Type B pancreatic cell (in vitro differentiated cells): ENCODE measurements around the gene HLA-DRB1. TPM values are rescaled to one million over a fixed set of nuclear protein-coding genes. Genes with fewer than 3 reads are reported as not detected.

Experiments
- DNase-seq: peaks from one replicate; pipeline ENCODE4 v3.0.0; 2021; ENCODE audit warnings: mixed read lengths; ENCODE audit not compliant: unreplicated experiment; ENCODE audit errors: extremely low spot score
- H3K27ac Mint-ChIP-seq: 2 replicates; pipeline ENCODE4 v1.8.0; 2021; ENCODE audit warnings: mild to moderate bottlenecking, mixed read lengths
- H3K27me3 Mint-ChIP-seq: 2 replicates; pipeline ENCODE4 v1.8.0; 2021; ENCODE audit warnings: mixed read lengths
- H3K36me3 Mint-ChIP-seq: 2 replicates; pipeline ENCODE4 v1.8.0; 2021; ENCODE audit warnings: mixed read lengths
- H3K4me1 Mint-ChIP-seq: one replicate; pipeline ENCODE4 v1.8.0; 2021; ENCODE audit warnings: mixed read lengths; ENCODE audit not compliant: unreplicated experiment
- H3K4me3 Mint-ChIP-seq: 2 replicates; pipeline ENCODE4 v1.8.0; 2021; ENCODE audit warnings: mild to moderate bottlenecking, mixed read lengths
- H3K9me3 Mint-ChIP-seq: 2 replicates; pipeline ENCODE4 v1.8.0; 2021; ENCODE audit warnings: mixed read lengths
- total RNA-seq: library from RNA; stranded (reverse); gene quantifications from 2 replicates; pipeline ENCODE4 v1.2.1, GENCODE V29; 2021; ENCODE audit warnings: low replicate concordance
- TF ChIP-seq, protein P1 (sequence below): fragments of 200-600 bp; sonication (generic); conservative IDR thresholded peaks from 2 replicates; pipeline ENCODE4 v1.5.0; 2021; ENCODE audit warnings: antibody characterized with exemption, mild to moderate bottlenecking

HLA-DRB1 gene
- total RNA-seq, 1 donor from 2014 or later, result 24.3 TPM

DNA sequence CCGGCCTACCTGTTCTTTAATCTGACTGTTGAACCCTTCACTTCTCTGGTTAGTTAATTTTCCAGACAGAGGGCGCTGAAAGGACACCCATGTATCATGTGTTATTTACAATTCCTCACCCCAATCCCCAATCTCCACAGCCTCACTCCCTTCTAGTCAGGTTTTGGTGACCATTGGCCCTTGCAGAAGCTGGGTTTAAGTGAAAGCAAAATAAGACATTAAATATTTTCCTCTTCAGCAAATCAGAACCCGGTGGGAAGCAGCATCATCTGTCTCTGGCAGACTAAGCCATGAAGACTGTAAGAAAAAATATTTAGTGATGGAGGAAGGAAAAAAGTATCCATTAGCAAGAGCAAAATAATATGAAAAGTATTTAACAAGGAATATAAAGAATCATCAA, 38.2 kb upstream of the HLA-DRB1 start:
- H3K4me3 Mint-ChIP-seq, result no peak overlapping the region
- no peaks in the 10 kb centered on the region for H3K9me3 Mint-ChIP-seq
- no peaks in the 10 kb centered on the region for H3K4me1 Mint-ChIP-seq
- H3K27ac Mint-ChIP-seq, result no peak overlapping the region
- H3K27me3 Mint-ChIP-seq, result no peaks in the 10 kb centered on the region
- no peak for DNase-seq
- H3K36me3 Mint-ChIP-seq, result no peaks in the 10 kb centered on the region
- TF ChIP-seq, protein P1, sequence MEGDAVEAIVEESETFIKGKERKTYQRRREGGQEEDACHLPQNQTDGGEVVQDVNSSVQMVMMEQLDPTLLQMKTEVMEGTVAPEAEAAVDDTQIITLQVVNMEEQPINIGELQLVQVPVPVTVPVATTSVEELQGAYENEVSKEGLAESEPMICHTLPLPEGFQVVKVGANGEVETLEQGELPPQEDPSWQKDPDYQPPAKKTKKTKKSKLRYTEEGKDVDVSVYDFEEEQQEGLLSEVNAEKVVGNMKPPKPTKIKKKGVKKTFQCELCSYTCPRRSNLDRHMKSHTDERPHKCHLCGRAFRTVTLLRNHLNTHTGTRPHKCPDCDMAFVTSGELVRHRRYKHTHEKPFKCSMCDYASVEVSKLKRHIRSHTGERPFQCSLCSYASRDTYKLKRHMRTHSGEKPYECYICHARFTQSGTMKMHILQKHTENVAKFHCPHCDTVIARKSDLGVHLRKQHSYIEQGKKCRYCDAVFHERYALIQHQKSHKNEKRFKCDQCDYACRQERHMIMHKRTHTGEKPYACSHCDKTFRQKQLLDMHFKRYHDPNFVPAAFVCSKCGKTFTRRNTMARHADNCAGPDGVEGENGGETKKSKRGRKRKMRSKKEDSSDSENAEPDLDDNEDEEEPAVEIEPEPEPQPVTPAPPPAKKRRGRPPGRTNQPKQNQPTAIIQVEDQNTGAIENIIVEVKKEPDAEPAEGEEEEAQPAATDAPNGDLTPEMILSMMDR, result no peak

DNA sequence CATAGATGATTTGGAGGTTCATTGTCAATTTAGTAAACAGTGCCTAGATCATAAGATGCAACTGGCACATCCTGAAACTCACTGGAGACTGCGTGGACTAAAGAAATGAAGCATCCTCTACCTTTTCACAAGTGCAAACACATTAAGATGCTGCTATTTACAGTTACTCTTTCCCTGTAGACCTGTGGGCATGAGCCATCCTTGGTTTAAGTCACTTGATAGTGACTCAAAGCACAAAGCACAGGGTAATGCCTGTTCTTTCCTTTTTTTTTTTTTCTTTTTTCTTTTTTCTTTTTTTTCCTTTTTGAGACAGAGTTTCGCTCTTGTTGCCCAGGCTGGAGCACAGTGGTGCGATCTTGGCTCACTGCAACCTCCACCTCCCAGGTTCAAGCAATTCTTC, 37.6 kb upstream of the HLA-DRB1 start:
- Mint-ChIP-seq H3K4me1 (no peaks in the 10 kb centered on the region), H3K27ac (no peak overlapping the region), H3K36me3 (no peaks in the 10 kb centered on the region), H3K4me3 (no peak overlapping the region), H3K27me3 (no peaks in the 10 kb centered on the region), H3K9me3 (no peaks in the 10 kb centered on the region)
- no peak for DNase-seq
- TF ChIP-seq, protein P1, result no peak

DNA sequence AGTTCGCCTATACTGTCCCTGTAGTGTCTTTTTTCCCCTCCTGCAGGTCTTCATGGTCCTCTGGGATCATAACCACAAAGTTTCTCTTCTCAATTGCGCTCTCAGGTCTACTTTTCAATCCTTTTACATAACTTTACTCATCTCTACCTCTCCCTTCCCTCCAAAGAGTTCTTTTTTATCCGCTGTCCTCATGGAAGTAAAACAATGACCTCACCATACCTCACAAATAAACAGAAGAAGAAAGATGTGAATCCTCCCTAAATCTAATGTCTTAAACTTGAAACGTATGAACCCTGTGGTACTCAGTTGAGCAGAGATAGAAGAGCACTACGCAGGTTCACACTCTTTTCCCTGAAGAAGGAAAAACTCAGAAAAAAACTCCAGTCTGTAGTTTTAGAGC, 35.5 kb upstream of the HLA-DRB1 start:
- no peaks in the 10 kb centered on the region for H3K4me1 Mint-ChIP-seq
- H3K36me3 Mint-ChIP-seq, result no peaks in the 10 kb centered on the region
- no peak overlapping the region for H3K27ac Mint-ChIP-seq
- no peaks in the 10 kb centered on the region for H3K27me3 Mint-ChIP-seq
- DNase-seq, result no peak
- no peaks in the 10 kb centered on the region for H3K9me3 Mint-ChIP-seq
- TF ChIP-seq, protein P1, result no peak
- H3K4me3 Mint-ChIP-seq, result no peak overlapping the region

DNA sequence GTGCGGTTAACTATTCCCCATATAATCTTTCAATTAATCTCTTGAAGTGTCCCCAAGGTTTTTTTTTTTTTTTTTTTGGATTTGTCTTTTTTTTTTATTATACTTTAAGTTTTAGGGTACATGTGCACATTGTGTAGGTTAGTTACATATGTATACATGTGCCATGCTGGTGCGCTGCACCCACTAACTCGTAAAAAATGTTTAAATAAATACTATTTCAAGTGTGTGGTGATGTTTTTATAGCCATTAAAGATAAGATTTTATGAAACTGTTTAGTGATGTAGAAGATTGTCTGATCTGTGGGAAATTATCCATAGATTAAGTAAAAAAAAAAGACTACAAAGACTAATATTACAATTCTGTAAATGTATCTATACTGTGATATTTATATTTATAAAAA, 34.9 kb upstream of the HLA-DRB1 start:
- Mint-ChIP-seq H3K4me1 (no peaks in the 10 kb centered on the region), H3K36me3 (no peaks in the 10 kb centered on the region), H3K9me3 (no peaks in the 10 kb centered on the region), H3K27me3 (no peaks in the 10 kb centered on the region), H3K27ac (no peak overlapping the region), H3K4me3 (no peak overlapping the region)
- DNase-seq, result no peak
- TF ChIP-seq, protein P1, result no peak

DNA sequence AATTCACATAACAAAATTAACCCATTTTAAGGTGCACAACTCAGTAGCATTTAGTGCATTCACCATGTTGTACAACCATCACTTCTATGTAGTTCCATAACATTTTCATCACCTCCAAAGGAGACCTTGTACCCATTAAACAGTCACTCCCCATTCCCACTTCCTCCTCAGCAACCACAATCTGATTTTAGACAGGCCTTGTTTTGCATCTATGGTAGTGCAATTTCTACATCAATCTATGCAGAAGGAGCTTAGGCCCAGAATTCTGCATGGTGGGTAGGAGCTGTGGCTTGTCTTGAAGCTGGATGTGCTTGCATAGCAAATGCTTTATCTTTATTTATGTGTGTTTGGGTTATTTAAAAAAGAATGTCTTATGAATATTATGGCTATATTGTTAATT, 34.0 kb upstream of the HLA-DRB1 start:
- TF ChIP-seq, protein P1, result no peak
- no peak for DNase-seq
- Mint-ChIP-seq H3K4me1 (no peaks in the 10 kb centered on the region), H3K9me3 (no peaks in the 10 kb centered on the region), H3K36me3 (no peaks in the 10 kb centered on the region), H3K4me3 (no peak overlapping the region), H3K27me3 (no peaks in the 10 kb centered on the region), H3K27ac (no peak overlapping the region)
